Upper lobe of right lung (tissue), 1 donor: ENCODE measurements around the gene CPLX3. TPM values are rescaled to one million over a fixed set of nuclear protein-coding genes. Genes with fewer than 3 reads are reported as not detected.

ENCODE experiments used
- ATAC-seq: fragments of 200-7000 bp; cut with Tn5 transposase; one replicate; pipeline ENCODE4 v1.9.1; 2020; ENCODE audit warnings: mild to moderate bottlenecking, moderate library complexity
- DNase-seq: peaks from one replicate; pipeline ENCODE4 v3.0.0-alpha.2; 2020
- H3K27ac ChIP-seq: fragments of 200-600 bp; one replicate; pipeline ENCODE4 v1.8.0; 2022
- H3K27me3 ChIP-seq: fragments of 200-600 bp; one replicate; pipeline ENCODE4 v1.8.0; 2022; ENCODE audit warnings: mild to moderate bottlenecking
- H3K36me3 ChIP-seq: fragments of 200-600 bp; one replicate; pipeline ENCODE4 v1.8.0; 2022
- H3K4me1 ChIP-seq: fragments of 200-600 bp; one replicate; pipeline ENCODE4 v1.8.0; 2022
- H3K4me3 ChIP-seq: fragments of 200-600 bp; one replicate; pipeline ENCODE4 v1.8.0; 2022; ENCODE audit warnings: mild to moderate bottlenecking
- H3K9me3 ChIP-seq: fragments of 200-600 bp; one replicate; pipeline ENCODE4 v1.8.0; 2022
- intact Hi-C: fragments of 100-400 bp; cut with DNase I; formaldehyde crosslinking; loops from one replicate; pipeline ENCODE4 v1.11.0; 2022
- long read RNA-seq: library from polyadenylated mRNA; unstranded; transcript quantifications from one replicate; pipeline ENCODE4 v2.0.0, GENCODE V29; 2021
- total RNA-seq: library from RNA; stranded (reverse); fragmentation: NEBNext Ultra II Directional; extraction: Animal tissue kit (Norgen Biotek cat#: 25700); gene quantifications from one replicate; pipeline ENCODE4 v1.2.1, GENCODE V29; 2021
- TF ChIP-seq, protein P1 (sequence below): fragments of 200-600 bp; IDR thresholded peaks from one replicate; pipeline ENCODE4 v1.8.0; 2022; ENCODE audit warnings: antibody characterized with exemption
- donor health status: DM: no; HTN: yes; CAD: no; lungs with severe emphysema.

The CPLX3 gene
- not detected for total RNA-seq
- long read RNA-seq = 0 reads

DNA sequence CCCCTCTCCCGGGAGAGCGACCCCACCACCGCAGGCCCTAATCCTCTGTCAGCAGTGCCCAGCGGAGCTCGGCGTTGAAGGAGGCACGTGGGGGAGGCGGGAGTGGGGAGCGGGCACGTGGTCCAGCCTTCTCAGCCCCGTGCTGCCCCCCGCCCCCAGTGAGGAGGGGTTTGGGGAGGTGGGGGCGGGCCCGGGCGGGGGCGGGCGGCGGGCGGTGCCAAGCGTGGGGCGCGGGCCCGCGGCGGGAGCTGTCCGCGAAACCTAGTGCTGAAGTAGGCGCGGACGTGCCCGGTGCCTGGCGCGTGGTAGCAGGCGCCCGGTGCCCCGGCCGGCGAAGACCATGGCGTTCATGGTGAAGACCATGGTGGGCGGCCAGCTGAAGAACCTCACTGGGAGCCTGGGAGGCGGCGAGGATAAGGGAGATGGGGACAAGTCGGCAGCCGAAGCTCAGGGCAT lies at the start of gene CPLX3:
Gene CPLX3, plus strand, starts transcription at position 264 of the 456 bp plus-strand sequence. Its CDS starts 77 bp downstream, at position 341.
- Histone ChIP-seq H3K27me3 (peaks cover 25% of the 10 kb centered on the region), H3K4me1 (no peaks in the 10 kb centered on the region), H3K36me3 (no peaks in the 10 kb centered on the region), H3K9me3 (no peaks in the 10 kb centered on the region), H3K4me3 (no peak within 1 kb of the TSS), H3K27ac (no peak within 1 kb of the TSS)
- ATAC-seq = peak; percentile 64
- TF ChIP-seq, protein P1, sequence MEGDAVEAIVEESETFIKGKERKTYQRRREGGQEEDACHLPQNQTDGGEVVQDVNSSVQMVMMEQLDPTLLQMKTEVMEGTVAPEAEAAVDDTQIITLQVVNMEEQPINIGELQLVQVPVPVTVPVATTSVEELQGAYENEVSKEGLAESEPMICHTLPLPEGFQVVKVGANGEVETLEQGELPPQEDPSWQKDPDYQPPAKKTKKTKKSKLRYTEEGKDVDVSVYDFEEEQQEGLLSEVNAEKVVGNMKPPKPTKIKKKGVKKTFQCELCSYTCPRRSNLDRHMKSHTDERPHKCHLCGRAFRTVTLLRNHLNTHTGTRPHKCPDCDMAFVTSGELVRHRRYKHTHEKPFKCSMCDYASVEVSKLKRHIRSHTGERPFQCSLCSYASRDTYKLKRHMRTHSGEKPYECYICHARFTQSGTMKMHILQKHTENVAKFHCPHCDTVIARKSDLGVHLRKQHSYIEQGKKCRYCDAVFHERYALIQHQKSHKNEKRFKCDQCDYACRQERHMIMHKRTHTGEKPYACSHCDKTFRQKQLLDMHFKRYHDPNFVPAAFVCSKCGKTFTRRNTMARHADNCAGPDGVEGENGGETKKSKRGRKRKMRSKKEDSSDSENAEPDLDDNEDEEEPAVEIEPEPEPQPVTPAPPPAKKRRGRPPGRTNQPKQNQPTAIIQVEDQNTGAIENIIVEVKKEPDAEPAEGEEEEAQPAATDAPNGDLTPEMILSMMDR = no peak
- DNase-seq = no peak
- intact Hi-C loops = no loop called here

DNA sequence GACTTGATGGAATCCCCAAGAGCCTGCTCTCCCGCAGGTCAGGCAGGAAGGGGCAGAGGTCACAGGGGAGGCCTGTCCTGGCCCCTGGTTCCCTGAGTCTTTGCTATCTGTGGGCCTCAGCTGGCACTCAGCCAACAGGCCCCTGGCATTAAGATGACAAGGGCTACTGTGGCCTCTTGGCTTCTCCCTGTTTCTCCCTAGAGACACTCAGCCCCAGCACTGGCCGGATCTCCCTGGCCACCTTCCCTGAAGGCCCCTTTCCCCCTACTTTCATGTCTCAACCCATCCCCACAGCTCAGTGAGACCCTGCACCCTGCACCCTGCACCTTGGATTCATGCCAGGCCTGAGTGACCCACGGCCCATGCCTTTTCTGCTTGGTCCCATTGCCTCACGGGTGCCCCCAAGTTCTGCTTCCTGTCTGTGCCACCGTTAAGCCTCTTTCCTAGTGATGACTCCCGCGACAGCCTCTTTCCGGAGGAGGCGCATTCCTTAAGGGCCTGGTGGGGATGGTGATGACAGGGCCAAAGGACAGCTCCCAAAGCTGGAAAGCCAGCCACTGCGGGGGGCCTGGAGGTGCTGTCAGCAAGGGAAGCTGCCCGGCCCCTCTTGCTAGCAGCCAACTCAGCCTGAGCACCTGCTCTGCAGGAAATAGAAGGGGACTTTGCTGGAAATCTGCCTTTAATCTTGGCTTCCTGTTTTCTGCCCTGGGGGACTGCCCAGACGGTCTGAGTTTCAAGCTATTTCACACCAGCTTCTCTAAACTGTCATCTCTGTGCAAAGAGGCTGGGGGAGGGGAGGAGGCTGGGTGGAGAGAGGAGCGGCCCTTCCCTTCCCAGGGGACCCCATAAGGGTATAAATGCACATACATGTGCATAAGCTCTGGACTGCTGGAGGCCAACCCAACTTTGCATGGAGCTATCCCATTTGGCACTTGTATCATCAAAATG lies 49.3 kb upstream of the CPLX3 start:
- Histone ChIP-seq H3K27ac (peak overlapping the region; percentile 64), H3K27me3 (no peaks in the 10 kb centered on the region), H3K4me1 (peaks cover 34% of the 10 kb centered on the region), H3K4me3 (no peak overlapping the region), H3K36me3 (no peaks in the 10 kb centered on the region), H3K9me3 (no peaks in the 10 kb centered on the region)
- TF ChIP-seq, protein P1 = no peak
- peak; percentile 66 for DNase-seq
- peak; percentile 39 for ATAC-seq
- intact Hi-C loops = loop anchor here (10.0 kb wide), 1 partner anchor 168 kb away; no protein-coding TSS in a partner anchor

DNA sequence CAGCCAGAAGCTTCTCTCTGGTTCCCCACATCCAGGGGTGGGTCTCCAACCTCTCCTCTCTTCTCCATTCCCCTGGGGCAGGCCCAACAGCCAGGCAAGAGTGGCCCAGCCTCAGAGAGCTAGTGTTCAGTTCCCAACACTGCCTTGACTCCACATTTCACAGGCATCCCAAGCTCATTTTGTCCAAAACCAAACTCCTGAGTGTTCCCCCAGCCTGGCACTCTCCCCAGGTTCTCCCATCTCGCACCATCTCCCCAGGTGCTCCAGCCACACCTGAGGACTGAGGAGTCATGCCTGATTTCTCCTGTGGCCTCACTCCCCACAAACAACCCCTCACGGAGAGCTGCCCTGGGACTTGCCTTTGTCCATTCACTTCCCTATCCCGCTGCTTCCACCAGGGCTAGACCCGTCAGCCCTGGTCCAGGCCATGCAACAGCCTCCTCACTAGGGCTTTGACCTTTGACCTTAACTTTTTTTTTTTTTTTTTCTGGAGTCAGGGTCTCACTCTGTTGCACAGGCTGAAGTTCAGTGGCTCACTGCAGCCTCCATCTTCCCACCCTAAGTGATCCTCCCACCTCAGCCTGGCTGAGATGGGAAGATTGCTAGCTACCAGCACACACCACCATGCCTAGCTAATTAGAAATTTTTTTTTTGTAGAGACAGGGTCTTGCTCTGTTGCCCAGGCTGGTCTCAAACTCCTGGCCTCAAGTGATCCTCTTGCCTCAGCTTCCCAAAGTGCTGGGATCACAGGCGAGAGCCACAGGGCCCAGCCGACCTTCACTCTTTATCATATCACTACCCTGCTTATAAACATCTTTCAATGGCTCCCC lies 48.4 kb upstream of the CPLX3 start:
- Histone ChIP-seq H3K9me3 (no peaks in the 10 kb centered on the region), H3K4me1 (peaks cover 36% of the 10 kb centered on the region), H3K4me3 (no peak overlapping the region), H3K27ac (peak overlapping the region; percentile 64), H3K27me3 (no peaks in the 10 kb centered on the region), H3K36me3 (no peaks in the 10 kb centered on the region)
- intact Hi-C loops = loop anchor here (10.0 kb wide), 1 partner anchor 167 kb away; no protein-coding TSS in a partner anchor
- ATAC-seq (no peak), DNase-seq (no peak)
- TF ChIP-seq, protein P1 = no peak

GRCh38 chr15:74778599-74778970 lies 47.8 kb upstream of the CPLX3 start:
- DNase-seq (no peak), ATAC-seq (no peak)
- Histone ChIP-seq H3K9me3 (no peaks in the 10 kb centered on the region), H3K4me1 (peaks cover 42% of the 10 kb centered on the region), H3K27me3 (no peaks in the 10 kb centered on the region), H3K27ac (no peak overlapping the region), H3K4me3 (no peak overlapping the region), H3K36me3 (no peaks in the 10 kb centered on the region)
- intact Hi-C loops = loop anchor here (10.0 kb wide), 1 partner anchor 166 kb away; no protein-coding TSS in a partner anchor
- TF ChIP-seq, protein P1 = no peak

DNA sequence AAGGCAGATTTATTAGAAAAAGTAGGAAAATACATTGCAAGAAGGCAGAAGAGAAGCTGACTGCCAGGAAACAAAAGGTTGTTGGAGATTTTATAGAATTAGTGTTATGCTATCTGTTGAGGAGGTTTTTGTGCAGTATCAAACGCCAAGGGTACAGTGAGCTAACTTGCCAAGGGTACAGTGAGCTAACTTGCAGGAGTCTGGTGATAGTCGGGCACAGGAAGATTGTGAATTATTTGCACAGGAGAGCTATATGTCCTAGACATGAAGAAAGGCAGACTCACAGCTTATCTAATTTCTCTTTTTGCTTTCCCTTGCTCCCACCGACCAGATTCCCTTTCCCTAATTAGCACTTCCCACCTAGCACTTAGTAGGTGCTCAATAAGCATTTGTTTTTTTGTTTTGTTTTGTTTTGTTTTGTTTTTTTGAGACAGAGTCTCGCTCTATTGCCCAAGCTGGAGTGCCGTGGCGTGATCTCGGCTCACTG lies 47.2 kb upstream of the CPLX3 start:
- intact Hi-C loops = loop anchor here (10.0 kb wide), 1 partner anchor 166 kb away; no protein-coding TSS in a partner anchor
- no peak for DNase-seq

More for the DNA sequence above, 47.2 kb upstream of the CPLX3 start:
- H3K4me3 ChIP-seq = no peak overlapping the region
- ATAC-seq = no peak
- H3K27ac ChIP-seq = peak overlapping the region; percentile 17
- TF ChIP-seq, protein P1 = no peak
- H3K9me3 ChIP-seq = no peaks in the 10 kb centered on the region
- peaks cover 49% of the 10 kb centered on the region for H3K4me1 ChIP-seq
- no peaks in the 10 kb centered on the region for H3K27me3 ChIP-seq
- no peaks in the 10 kb centered on the region for H3K36me3 ChIP-seq
